Peyer's patch (tissue), 4 donors: ENCODE results near the gene MAGED4B. TPM values are rescaled to one million over a fixed set of nuclear protein-coding genes. Genes with fewer than 3 reads are reported as not detected.
"Not testable (repeated sequence)": the region's sequence is repeated elsewhere in the genome, so short reads cannot be mapped to it uniquely, and the experiment has no call there.

Source experiments
- DNase-seq, 3 donors: peaks; one replicate each; pipeline ENCODE4 v3.0.0-alpha.2; 2017 to 2019
- H3K27ac ChIP-seq, 4 donors: fragments of 200-600 bp; sonication (generic); one replicate each; pipeline ENCODE4 v1.5.1; 2016 to 2019
- H3K27me3 ChIP-seq, 2 donors: fragments of 200-600 bp; sonication (generic); one replicate each; pipeline ENCODE4 v1.5.1; 2019
- H3K36me3 ChIP-seq, 3 donors: fragments of 200-600 bp; sonication (generic); one replicate each; pipeline ENCODE4 v1.5.1; 2016 to 2019
- H3K4me1 ChIP-seq, 4 donors: fragments of 200-600 bp; sonication (generic); one replicate each; pipeline ENCODE4 v1.5.1; 2016 to 2019
- H3K4me3 ChIP-seq, 4 donors: fragments of 200-600 bp; sonication (generic); 1 replicate in 3 of 4; 2 replicates in 1 of 4; pipeline ENCODE4 v1.5.1; 2016 to 2019; ENCODE audit warnings: mild to moderate bottlenecking in 1 of 4
- H3K9me3 ChIP-seq, 4 donors: fragments of 200-600 bp; sonication (generic); one replicate each; pipeline ENCODE4 v1.5.1; 2016 to 2019; ENCODE audit warnings: mild to moderate bottlenecking in 1 of 4
- POLR2A ChIP-seq, 2 donors: fragments of 450-650 bp; IDR thresholded peaks; one replicate each; pipeline ENCODE4 v1.5.1; 2017; ENCODE audit warnings: antibody characterized with exemption in 2 of 2, mild to moderate bottlenecking in 2 of 2, moderate library complexity in 2 of 2
- total RNA-seq, 4 donors: library from RNA; depleted of rRNA; stranded (reverse); fragments of >200 nt; gene quantifications; one replicate each; pipeline ENCODE4 v1.1.0, GENCODE V29; 2016
- TF ChIP-seq, protein P1 (sequence below), 6 experiments: fragments of 450-650 bp in 4 of 6; fragments of 200-600 bp in 2 of 6; sonication (generic) in 1 of 6; IDR thresholded peaks; one replicate each; pipeline ENCODE4 v1.5.1; 2017 to 2019; ENCODE audit warnings: antibody characterized with exemption in 6 of 6, mild to moderate bottlenecking in 3 of 6, moderate library complexity in 1 of 6

Gene MAGED4B, protein sequence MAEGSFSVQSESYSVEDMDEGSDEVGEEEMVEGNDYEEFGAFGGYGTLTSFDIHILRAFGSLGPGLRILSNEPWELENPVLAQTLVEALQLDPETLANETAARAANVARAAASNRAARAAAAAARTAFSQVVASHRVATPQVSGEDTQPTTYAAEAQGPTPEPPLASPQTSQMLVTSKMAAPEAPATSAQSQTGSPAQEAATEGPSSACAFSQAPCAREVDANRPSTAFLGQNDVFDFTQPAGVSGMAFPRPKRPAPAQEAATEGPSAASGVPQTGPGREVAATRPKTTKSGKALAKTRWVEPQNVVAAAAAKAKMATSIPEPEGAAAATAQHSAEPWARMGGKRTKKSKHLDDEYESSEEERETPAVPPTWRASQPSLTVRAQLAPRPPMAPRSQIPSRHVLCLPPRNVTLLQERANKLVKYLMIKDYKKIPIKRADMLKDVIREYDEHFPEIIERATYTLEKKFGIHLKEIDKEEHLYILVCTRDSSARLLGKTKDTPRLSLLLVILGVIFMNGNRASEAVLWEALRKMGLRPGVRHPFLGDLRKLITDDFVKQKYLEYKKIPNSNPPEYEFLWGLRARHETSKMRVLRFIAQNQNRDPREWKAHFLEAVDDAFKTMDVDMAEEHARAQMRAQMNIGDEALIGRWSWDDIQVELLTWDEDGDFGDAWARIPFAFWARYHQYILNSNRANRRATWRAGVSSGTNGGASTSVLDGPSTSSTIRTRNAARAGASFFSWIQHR
- 10 to 100 TPM in 1 of 4 donors, 1 to 10 TPM in 3; 3.5 to 20.6 (median 6.0) TPM for total RNA-seq

DNA sequence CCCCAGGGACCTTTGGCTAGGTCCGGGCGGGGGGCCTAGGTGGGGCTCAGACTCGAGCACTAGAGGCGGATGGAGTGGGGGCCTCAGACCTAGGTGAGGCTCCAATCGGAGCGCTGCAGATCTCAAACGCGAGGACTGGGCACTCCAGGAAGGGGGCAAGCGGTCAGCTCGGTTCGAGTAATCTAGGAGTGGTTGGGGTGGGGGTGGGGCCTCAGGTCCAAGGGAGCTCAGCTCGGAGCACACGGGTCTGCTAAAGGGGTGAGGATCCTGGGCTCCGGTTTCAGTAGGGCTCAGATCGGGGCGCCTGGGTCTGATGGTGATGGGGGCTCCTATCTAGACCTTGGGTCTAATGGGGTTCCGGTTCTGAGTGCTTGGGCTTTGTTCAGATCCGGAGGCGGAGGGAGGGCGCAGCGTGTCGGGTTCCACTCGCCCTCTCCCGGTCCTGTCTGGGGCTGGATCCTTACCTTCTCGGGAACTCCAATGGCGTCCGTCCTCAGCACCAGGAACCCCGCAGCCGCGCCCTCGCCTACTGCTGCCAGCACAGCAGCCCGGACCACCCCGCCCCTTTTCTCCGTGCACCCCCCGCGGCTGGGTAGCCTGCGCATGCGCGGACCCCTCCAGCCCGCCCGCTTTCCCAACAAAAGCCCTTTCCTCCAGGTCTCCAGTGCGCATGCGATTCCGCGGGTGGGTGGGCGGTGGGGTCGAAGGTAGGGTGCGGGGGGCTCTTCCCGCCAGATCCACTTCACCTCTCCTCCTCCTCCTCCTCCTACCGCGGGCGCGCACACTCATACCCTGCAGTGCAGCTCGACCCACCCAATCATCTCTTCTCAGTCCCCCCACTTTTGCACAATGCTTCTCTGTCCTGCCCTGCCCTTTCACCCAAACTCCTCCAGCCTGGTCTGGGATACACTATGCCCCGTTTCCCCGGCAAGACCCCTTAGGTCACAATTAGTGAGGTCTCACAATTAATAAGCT, at the start of gene MAGED4B:
Gene MAGED4B, minus strand, starts transcription at position 518 of the 975 bp plus-strand sequence. CDS start 1,011 bp downstream, outside the sequence.
- not testable (repeated sequence) for H3K9me3 ChIP-seq, H3K36me3 ChIP-seq, H3K4me1 ChIP-seq, H3K27ac ChIP-seq, H3K27me3 ChIP-seq, DNase-seq, H3K4me3 ChIP-seq

DNA sequence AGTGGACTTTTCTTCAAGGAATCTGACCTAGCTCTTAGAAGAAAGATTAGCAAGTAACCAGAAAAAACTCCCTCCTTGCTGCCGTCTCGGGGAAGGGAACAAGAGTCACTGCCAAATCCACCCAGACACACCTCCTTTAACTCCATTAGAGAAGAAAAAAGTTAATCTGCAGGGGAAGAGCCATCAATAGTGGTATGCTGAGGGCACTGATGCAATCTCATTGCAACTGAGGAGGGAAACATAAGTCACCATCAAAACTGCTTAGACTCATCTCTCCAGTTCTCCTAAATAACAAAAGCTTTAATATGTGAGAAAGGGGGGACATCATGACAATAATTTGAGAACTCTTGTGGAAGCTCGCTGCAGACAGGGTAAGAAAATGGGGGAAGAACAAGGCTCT, 49.3 kb upstream of the MAGED4B start:
- no peaks in the 10 kb centered on the region for H3K27me3 ChIP-seq
- H3K4me3 ChIP-seq, result no peak overlapping the region
- no peak for TF ChIP-seq POLR2A (IDR thresholded peaks at IDR 0.05)
- TF ChIP-seq, protein P1, sequence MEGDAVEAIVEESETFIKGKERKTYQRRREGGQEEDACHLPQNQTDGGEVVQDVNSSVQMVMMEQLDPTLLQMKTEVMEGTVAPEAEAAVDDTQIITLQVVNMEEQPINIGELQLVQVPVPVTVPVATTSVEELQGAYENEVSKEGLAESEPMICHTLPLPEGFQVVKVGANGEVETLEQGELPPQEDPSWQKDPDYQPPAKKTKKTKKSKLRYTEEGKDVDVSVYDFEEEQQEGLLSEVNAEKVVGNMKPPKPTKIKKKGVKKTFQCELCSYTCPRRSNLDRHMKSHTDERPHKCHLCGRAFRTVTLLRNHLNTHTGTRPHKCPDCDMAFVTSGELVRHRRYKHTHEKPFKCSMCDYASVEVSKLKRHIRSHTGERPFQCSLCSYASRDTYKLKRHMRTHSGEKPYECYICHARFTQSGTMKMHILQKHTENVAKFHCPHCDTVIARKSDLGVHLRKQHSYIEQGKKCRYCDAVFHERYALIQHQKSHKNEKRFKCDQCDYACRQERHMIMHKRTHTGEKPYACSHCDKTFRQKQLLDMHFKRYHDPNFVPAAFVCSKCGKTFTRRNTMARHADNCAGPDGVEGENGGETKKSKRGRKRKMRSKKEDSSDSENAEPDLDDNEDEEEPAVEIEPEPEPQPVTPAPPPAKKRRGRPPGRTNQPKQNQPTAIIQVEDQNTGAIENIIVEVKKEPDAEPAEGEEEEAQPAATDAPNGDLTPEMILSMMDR (IDR thresholded peaks at IDR 0.05), result no peak
- no peaks in the 10 kb centered on the region for H3K36me3 ChIP-seq
- no peaks in the 10 kb centered on the region for H3K4me1 ChIP-seq
- H3K27ac ChIP-seq, result no peak overlapping the region
- no peaks in the 10 kb centered on the region for H3K9me3 ChIP-seq
- DNase-seq, result no peak

- Histone ChIP-seq H3K4me1 (no peaks in the 10 kb centered on the region), H3K27ac (no peak overlapping the region), H3K4me3 (no peak overlapping the region), H3K27me3 (no peaks in the 10 kb centered on the region), H3K9me3 (no peaks in the 10 kb centered on the region), H3K36me3 (no peaks in the 10 kb centered on the region)
- no peak for DNase-seq
- no peak for TF ChIP-seq POLR2A (IDR thresholded peaks at IDR 0.05)
- TF ChIP-seq, protein P1 (IDR thresholded peaks at IDR 0.05), result no peak
Observed at GRCh38 chrX:52082578-52082977, 13.6 kb upstream of the MAGED4B start.

GRCh38 chrX:52078131-52078530, 9.1 kb upstream of the MAGED4B start:
- H3K36me3 ChIP-seq, result no peaks in the 10 kb centered on the region
- H3K9me3 ChIP-seq, result no peaks in the 10 kb centered on the region
- no peaks in the 10 kb centered on the region for H3K27me3 ChIP-seq
- DNase-seq, result no peak
- H3K27ac ChIP-seq, result no peak overlapping the region
- TF ChIP-seq POLR2A (IDR thresholded peaks at IDR 0.05), result no peak
- TF ChIP-seq, protein P1 (IDR thresholded peaks at IDR 0.05), result no peak
- no peaks in the 10 kb centered on the region for H3K4me1 ChIP-seq
- no peak overlapping the region for H3K4me3 ChIP-seq

DNA sequence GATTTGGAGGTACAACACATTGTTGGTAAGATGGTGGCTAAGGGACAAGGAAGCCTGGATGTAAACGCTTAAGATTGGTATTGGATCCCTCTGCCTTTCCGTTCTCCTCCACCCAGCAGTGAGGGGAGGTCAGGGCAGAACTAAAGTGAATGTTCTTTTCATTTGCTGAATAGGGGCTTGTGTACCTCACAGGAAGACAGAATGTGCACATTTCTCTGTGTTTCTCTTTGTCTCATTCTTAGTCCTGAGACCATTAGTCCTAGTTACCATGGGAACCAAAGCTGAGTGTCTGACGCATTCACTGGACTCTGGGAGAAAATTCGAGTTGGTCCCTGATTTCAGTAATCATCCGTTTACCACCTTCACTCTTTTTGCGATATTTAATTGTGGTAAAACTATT, 26.7 kb downstream of the MAGED4B start:
- H3K9me3 ChIP-seq, H3K27ac ChIP-seq, H3K4me3 ChIP-seq, H3K4me1 ChIP-seq, DNase-seq, H3K27me3 ChIP-seq, H3K36me3 ChIP-seq: not testable (repeated sequence)

GRCh38 chrX:52034211-52034610, 34.8 kb downstream of the MAGED4B start:
- no peaks in the 10 kb centered on the region for H3K9me3 ChIP-seq
- no peaks in the 10 kb centered on the region for H3K27me3 ChIP-seq
- H3K4me3 ChIP-seq, result no peak overlapping the region
- H3K4me1 ChIP-seq, result no peaks in the 10 kb centered on the region
- TF ChIP-seq POLR2A (IDR thresholded peaks at IDR 0.05), result no peak
- TF ChIP-seq, protein P1 (IDR thresholded peaks at IDR 0.05), result no peak
- DNase-seq, result no peak
- H3K27ac ChIP-seq, result no peak overlapping the region
- no peaks in the 10 kb centered on the region for H3K36me3 ChIP-seq
